Measurements from ENCODE around the gene DUOX2. TPM values are rescaled to one million over a fixed set of nuclear protein-coding genes. Genes with fewer than 3 reads are reported as not detected.
"Not testable (repeated sequence)": the region's sequence is repeated elsewhere in the genome, so short reads cannot be mapped to it uniquely, and the experiment has no call there.

The DUOX2 gene
- total RNA-seq, 1 experiment from 2014 or later = not detected

DNA sequence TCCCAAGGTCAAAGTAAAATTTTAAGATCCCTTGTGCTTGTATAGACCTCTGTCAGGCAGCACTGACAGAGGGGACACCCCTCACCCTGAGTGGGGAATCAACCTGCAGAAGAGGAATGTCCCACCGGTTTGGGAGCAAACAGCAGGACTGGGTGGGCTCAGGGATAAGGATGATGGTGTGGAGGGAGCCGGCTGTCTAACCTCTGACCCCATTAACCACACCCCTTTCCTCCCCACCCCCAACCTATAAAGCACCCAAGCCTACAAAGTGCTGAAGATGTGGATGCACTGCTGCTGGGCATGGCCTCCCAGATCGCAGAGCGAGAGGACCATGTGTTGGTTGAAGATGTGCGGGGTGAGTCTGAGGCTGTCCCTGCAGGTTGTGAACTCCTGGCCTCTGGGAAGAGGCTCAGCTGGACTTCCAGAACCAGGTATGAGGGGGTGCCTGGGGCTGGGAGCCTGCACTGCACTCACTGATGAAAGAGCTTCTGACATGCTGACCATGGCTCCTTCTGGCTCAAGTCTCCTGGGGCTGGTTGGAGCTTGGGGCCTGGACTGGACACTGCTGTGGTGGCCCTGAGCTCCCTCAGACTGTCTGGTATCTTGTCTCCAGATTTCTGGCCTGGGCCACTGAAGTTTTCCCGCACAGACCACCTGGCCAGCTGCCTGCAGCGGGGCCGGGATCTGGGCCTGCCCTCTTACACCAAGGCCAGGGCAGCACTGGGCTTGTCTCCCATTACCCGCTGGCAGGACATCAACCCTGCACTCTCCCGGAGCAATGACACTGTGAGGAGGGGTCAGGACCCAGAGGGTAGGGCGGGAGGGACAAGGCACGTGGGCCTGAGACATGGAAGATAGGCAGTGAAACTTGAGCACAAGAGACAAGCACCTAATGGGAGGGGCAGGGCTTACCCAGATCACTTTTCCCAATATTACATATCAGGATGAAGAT, 25.1 kb upstream of the DUOX2 start:
- no peak for DNase-seq (ENCODE audit: low read depth)

DNA sequence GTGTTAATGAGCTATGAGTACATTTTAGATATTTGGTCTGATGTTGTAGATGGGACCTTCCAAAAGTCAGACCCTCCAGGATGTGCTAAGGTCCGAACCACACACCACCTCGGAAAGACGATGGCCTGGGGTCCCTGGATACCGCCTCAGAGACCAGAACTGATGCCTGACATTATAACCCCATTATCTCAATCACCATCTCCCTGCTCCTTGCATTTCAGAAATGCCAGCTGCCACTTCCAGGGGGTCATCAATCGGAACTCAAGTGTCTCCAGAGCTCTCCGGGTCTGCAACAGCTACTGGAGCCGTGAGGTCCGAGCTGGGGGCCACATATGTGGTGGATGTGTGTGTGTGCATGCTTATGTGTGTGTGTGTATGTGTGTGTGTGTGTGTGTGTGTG, 23.7 kb upstream of the DUOX2 start:
- no peak for DNase-seq (ENCODE audit: low read depth)

DNA sequence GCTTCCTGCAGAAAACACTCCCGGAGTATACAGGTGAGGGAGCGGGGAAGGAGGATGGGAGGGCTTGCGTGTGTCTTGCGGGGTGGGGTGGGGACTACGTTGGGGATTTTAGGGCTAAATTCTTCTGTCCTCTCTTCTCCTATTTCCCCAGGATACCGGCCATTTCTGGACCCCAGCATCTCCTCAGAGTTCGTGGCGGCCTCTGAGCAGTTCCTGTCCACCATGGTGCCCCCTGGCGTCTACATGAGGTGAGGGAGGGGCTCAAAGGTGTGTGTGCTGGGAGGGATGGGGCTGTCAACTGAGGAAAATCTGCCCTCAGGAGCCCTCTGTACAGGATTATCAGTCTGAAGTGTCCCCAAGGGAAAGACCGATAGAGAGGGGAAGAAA, 22.4 kb upstream of the DUOX2 start:
- DNase-seq (ENCODE audit: low read depth) = no peak

DNA sequence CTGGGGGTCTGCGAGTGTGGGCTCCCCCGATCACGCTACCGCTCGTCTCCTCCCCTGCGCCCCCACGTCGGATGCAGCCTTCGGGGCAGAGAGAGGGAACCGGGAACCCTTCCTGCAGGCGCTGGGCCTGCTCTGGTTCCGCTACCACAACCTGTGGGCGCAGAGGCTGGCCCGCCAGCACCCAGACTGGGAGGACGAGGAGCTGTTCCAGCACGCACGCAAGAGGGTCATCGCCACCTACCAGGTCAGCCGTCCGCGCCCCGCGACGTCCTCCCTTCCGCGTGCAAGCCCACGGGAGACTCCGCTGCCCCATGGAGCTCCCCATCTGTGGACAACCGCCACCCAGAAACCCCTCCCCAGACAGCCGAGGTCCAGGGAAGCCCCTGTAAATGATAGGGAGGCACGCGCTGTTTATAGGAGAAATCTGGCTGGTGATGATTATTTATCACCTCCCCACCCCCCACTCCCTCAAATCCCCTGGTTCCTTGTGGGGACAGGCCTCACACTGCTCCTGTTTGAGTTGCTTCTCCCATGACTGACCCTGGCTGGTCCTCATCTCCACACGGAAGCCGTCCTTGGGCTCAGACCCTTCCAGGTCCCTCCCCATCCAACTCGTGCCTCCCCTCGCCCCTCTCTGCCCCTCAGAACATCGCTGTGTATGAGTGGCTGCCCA, 21.9 kb upstream of the DUOX2 start:
- DNase-seq (ENCODE audit: low read depth) = not testable (repeated sequence)

DNA sequence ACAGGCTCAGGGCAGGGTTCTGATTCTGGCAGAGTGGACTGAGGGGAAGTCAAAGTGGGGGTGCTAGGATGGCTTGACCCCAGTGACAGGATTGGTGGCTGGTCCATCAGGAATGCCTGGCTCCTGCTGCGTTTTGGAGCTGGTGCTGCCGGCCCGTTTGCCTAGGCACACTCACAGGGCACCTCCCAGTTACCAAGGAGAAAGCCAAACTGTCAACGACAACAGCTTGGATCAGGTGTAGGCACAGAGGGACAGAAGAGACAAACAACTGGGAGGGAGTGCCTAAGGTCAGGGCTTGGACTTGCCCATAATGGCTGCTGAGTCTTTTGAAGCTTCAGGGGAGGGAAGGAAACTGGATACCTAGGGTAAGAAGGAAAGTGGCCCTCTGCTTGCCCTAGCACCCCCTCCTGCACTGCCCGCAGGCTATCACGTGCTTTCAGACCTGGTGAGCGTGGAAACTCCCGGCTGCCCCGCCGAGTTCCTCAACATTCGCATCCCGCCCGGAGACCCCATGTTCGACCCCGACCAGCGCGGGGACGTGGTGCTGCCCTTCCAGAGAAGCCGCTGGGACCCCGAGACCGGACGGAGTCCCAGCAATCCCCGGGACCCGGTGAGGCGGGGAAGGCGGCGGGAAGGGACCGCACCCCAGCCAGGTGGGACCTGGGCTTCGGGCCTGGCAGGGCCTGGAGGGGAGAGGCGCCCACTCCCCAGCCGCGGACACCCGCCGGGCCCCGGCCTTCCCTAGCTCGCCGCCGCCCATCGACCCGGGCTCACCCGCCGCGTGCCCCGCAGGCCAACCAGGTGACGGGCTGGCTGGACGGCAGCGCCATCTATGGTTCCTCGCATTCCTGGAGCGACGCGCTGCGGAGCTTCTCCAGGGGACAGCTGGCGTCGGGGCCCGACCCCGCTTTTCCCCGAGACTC, 21.0 kb upstream of the DUOX2 start:
- DNase-seq (ENCODE audit: low read depth) = no peak

DNA sequence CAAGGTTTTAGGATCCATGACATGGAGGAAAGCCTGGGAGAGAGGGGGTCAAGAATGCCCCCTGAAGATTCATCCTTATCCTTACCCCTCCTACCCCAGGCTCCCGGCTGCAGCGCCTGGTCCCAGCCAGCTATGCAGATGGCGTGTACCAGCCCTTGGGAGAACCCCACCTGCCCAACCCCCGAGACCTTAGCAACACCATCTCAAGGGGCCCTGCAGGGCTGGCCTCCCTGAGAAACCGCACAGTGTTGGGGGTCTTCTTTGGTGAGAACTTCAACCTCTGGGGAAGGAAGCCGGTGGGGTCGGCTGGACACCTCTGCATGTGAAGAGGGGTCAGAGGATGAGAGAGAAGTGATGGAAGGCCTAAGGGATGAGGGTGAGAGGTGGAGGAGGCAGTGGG, 20.1 kb upstream of the DUOX2 start:
- DNase-seq (ENCODE audit: low read depth) = no peak

DNA sequence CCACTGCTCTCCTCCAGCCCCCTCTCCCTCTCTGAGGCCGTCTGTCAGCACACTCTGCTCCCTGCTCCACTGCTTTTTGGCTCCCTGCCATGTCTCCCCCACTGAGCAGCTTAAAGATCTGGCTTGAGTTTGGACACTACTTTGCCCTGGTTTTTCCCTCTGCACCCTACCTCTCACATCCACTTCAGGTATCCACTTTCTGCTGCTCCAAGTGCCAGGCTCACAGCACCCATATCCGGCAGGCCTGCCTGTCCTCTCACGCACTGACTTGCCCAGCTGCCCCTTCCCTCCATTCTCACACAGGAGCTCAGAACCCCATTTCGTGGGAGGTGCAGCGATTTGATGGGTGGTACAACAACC, 19.6 kb upstream of the DUOX2 start:
- DNase-seq (ENCODE audit: low read depth) = no peak

DNA sequence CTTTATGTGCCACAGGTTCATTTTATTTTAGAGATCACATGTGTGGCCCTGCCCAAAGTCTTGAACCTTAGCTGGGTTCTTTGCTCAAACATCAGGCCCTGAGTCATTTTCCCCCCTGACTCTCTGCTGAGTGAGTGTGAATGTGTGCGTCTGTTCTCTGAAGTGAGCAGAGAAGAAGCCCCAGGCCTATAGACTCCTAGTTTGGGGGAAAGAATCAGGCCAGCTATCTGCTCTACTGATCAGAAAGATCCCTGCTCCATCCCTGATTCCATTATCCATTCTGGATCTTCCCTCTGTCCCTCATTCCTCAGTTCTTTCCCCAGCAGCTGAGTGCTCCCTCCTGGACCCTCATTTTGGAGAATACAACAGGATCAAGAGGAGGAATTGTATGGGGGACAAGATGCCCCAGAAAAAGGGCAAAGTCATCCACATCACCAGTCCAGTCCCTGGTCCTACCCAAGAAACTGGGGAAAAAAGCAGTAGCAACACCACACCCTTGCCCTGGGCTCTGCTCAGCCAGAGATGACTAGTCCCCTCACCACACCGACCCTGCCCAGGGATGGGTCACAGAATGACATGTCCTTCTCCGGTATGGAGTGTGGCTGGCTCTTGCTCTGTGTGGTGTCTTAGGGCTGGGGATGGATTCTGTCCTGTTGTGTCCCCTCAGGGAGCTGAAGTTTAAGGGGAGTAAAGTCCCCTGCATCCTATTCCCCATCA, 19.0 kb upstream of the DUOX2 start:
- DNase-seq (ENCODE audit: low read depth) = no peak

DNA sequence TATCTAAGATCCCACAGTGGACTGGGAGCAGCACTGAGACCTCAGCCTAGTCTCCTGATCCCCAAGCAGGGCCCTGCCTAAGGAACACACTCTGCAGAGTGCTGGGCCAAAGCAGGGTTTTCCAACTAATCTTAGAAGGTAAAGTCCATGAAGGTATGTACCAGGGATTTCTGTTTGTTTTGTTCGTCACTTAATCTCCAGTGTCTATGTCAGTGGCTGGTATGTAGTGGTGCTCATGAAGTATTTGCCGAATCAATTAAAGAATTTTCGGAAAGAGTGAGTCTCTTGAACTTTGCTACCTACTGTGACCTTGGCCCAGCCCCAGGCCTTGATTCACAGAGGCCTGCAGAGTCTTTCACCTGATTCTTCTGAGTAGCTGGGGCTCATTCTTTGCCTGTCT, 17.5 kb upstream of the DUOX2 start:
- no peak for DNase-seq (ENCODE audit: low read depth)

DNA sequence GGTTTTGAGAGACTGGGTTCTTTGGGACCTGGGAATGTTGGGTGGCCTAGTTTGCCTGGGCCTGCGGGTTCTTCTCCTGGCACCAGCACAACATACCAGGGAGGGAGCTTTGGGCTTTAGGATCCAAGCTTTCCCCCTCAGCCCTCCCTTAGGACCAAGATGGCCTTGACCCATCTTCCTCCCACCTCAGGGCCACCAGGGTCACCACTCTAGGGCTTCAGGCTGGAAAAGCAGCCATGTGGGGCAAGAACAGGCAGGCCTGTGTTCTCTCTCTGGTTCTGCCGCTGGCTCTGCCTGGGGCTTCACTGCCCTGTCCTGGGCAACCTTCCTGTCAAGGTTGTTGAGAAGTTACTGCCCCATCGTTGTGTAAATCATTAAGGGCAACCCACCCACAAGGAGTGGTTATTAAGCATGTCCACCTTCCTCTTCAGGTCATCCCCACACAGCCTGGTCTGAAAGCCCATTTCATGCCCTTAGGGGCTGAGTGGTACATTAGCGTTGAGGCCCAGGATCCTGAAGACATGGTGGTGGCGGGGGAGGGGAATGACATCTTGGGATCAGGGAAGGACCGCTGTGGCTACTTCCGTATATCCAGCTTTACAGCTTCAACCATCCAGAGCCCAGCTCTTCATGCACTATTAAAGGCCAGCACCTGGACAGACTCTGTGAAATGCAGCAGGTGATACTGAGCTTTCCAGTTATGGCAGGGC, 16.5 kb upstream of the DUOX2 start:
- DNase-seq (ENCODE audit: low read depth) = no peak

DNA sequence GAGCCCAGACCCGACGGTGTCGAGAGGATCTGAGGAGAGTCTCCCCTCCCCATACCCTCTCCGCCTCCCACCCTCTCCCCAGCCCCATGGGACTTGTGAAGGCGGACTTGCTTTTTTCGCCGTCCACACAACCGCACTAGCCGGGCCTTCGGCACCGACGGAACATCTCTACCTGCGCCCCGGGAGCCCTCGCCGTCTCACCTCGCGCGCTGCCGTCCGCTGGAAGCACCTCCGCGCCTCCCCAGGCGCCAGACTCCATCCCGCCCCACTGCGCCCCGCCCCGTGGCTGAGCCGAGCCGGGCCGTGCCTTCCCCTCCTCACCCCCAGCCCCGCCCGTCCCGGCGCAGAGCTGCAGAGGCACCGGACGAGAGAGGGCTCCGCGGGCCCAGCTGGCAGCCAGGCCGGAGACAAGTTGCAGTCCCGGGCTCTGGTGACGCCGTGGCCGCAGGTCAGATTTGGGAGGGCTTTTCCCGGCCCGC, 15.7 kb upstream of the DUOX2 start, which contains the start of the genes DUOX1 and DUOXA1:
DUOX1 (plus strand) TSS at position 344 of the 479 bp plus-strand sequence. CDS start 1,973 bp downstream, outside the sequence.
DUOXA1 (minus strand) TSS at position 229 of the 479 bp plus-strand sequence. CDS start 6,865 bp downstream, outside the sequence.
- DNase-seq (ENCODE audit: low read depth) = no peak

DNA sequence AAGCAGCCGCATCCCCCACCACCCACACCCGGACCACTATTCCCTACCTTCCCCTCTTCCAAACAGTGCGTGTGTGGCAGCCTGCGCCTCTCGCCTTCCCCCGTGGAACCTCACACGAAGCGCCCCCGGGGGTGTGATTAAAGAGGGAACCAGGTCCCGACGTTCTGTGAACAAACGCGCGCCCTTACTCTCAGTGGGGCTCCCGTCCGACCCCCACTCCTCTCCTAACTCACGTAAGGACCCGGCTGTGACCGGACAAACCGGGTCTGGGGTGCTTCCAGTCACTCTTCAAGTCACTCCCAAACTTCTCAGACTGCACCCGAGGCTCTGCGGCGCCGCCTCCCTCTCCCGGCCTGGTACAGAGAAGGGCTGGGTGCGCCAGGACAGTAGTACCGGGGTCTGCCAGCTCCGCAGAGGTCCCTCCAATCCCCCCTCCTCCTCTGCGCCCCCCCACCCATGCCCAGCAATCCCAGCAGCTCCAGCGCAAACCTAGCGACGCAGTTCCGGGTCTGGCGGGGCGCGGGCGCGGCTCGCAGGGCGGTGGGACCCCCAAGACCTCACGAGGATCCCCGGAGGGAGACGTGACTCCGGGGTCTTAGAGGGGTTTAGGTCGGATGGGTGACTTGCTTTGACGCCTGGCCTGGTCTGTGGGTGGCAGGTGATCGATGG, 15.1 kb upstream of the DUOX2 start:
- no peak for DNase-seq (ENCODE audit: low read depth)

DNA sequence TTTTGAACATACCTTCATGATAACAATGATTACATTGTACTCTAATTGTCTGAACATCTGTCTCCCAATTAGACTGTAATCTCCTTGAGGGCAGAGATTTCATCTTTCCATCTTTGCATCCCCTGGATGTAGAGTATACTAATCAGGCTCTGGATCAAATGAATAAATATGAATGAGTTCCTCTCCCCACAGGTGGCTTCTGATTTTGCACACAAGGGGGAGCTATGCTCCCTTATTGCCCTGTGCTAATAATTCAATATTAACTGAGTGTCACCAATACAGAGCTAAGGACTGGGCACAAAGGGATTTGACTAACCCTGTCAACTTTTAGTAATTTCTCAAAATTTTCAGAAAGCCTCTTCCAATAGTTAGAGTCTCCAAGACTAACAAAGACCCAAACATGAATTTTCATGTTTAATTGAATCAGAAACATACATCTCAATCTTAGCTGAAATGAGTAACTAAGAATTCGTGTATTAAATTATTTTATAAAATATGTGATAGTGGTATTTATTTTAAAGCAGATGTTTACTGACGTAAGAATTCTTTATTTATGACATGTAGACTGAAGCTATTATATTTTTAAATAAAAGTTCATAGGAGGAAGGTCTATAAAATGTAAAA, 12.7 kb upstream of the DUOX2 start:
- peak; percentile 26 for DNase-seq (ENCODE audit: low read depth)

DNA sequence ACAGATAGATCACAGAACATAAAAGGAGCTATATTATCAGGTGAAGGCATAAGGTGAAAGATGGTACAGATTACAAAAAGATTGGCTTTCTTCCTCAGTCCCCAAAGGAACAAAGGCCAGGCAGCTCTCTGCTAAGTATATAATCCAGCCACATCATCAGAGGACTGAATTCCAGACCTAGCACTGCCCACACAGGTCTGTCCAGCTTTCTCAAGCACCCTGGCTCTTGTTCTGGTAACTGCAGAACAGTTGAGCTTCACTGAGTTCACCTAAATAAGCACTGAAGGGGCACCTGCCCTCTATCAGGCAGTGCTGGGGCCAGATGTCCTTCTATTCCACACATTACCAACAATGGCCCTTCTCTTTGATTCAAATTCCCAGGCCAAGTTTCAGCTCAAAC, 9.4 kb upstream of the DUOX2 start:
- no peak for DNase-seq (ENCODE audit: low read depth)

DNA sequence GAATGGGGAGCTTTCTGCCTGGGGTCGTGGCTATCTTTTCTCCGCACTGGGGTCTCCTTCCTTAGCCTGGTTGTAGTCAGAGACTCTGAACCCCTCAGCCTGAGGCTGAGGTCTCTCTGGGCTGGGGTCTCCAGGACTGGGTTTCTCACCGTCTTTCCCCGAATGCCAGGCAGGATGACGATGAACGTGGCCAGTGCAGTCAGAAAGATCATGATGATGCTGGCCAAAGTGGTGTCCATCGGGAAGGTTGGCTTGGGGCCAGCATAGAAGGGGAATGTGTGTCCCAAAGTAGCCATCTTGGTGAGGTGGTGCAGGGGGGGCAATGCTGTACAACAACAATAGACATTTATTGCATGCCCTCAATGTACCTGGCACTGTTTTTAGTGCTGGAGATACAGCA, 8.7 kb upstream of the DUOX2 start:
- DNase-seq (ENCODE audit: low read depth) = no peak

DNA sequence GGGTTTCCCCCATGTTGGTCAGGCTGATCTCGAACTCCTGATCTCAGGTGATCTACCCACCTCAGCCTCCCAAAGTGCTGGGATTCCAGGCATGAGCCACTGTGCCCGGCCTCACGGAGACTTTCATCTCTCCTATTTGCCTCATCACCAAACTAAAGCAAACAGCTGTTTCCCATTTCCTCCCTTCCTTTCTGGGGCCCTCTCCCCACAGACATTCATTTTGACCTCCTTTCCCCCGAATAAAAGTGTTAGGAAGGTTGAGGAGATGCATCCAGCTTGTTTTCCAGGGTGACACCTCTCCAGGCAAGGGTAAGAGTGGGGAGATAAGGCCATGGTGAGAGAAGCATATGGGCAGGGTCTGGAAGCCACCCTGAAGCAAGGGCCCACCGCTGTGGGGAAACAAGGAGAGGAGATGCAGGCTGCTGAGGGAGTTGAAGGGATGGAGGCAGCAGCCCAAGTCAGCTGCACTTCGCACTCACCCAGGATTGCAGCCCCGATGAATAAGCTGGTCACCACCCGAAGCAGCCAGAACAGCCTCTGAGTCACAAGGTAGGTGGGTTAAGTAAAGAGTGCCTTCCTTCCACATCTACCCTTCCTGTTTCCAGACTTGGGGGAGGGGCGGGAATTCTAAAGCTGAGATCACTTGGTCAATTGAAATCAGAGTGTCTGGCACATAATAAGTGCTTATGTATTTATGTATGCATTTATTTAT, 7.9 kb upstream of the DUOX2 start:
- peak; percentile 64 for DNase-seq (ENCODE audit: low read depth)

DNA sequence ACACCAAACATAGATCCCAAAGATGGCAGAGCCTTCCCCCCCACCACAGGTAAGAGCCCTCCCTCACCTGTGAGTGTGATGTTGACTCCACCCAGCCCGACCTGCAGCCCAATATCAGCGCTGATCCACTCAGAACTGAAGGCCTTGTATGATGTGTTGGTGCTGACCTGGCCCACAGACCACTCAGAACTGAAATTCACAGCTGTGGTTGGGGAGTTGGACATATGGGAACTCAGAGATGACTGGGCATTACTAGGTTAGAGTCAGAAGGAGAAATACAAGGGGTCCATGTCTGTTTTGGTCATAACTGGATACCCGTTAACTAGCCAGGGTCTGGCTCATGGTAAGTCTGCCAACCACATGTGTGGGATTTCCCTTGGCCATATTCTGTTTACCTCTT, 7.0 kb upstream of the DUOX2 start:
- no peak for DNase-seq (ENCODE audit: low read depth)

DNA sequence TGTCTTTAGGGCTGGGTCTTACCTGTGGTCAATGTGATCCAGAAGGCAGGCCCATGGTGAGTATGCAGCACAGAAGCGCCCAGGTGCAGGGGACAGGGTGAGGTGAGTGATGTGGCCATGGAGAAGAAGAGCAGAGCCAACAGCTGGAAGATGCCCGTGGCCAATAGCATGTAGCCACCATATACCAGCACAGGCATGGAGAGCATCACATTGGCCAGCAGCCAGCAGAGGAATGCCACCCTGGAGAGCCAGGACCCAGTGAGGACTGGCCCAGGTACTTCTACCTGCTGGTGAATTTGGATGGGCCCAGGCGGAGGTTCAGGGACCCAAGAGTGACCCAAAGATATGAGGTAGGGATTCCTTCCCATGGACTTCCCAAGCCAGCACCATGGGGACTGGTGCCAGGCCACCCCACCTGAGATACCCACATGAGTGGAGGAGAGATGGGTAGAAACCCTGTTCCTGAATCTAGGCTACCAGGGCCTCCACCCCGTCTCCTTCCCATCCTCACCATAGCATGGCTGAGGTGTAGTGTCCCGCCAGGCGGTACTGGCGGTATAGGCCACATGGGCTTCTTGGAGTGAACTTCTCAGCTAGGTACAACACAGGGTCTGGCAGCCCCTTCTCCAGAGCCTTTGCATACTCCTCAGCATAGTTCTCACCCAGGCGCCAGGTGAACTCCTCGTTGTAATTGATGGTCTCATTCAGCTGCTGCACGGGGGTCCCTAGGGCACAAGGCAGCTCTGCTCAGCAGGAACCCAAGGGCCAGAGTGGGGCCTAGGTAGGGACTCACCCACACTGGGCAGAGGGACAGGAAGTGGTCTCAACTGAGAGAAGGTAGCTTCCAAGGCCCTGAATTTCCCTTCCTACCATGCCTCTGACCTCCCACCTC, 6.4 kb upstream of the DUOX2 start:
- DNase-seq (ENCODE audit: low read depth) = no peak

Data from RPMI7951 (cell line).